ENCODE data around the gene IGLL5.

Gene IGLL5

GRCh38 chr22:22866381-22867111, 21.1 kb upstream of the IGLL5 start:
- TF ChIP-seq CTCF (IDR thresholded peaks at IDR 0.05; ENCODE audit: low read depth, low read length, missing control alignments): no peak

GRCh38 chr22:22867996-22868715, 19.5 kb upstream of the IGLL5 start:
- H3K36me3 ChIP-seq (replicated peaks): no peaks in the 10 kb centered on the region
- H3K4me3 ChIP-seq (ENCODE audit: low read depth, low read length): no peak overlapping the region
- no peak overlapping the region for H3K27ac ChIP-seq
- DNase-seq: no peak
- no peak for TF ChIP-seq CTCF (IDR thresholded peaks at IDR 0.05; ENCODE audit: low read depth, low read length, missing control alignments)
- H3K27me3 ChIP-seq (replicated peaks): peaks cover 45% of the 10 kb centered on the region
- in situ Hi-C loops (cut with HindIII; ENCODE audit: low pct_ligation_motif_present, low sequenced_read_pairs): no loop called here

More at GRCh38 chr22:22866381-22867111, 21.1 kb upstream of the IGLL5 start:
- no peak for DNase-seq
- in situ Hi-C loops (cut with HindIII; ENCODE audit: low pct_ligation_motif_present, low sequenced_read_pairs): no loop called here
- H3K27me3 ChIP-seq (replicated peaks): peaks cover 47% of the 10 kb centered on the region
- no peaks in the 10 kb centered on the region for H3K36me3 ChIP-seq (replicated peaks)
- no peak overlapping the region for H3K27ac ChIP-seq
- H3K4me3 ChIP-seq (ENCODE audit: low read depth, low read length): no peak overlapping the region

- no peak for DNase-seq
- Histone ChIP-seq H3K36me3 (replicated peaks) (no peaks in the 10 kb centered on the region), H3K27me3 (replicated peaks) (peaks cover 43% of the 10 kb centered on the region), H3K27ac (no peak overlapping the region), H3K4me3 (ENCODE audit: low read depth, low read length) (no peak overlapping the region)
- TF ChIP-seq CTCF (IDR thresholded peaks at IDR 0.05; ENCODE audit: low read depth, low read length, missing control alignments): no peak
- in situ Hi-C loops (cut with HindIII; ENCODE audit: low pct_ligation_motif_present, low sequenced_read_pairs): no loop called here
Observed at GRCh38 chr22:22870577-22871404, 16.8 kb upstream of the IGLL5 start.

- peaks cover 35% of the 10 kb centered on the region for H3K27me3 ChIP-seq (replicated peaks)
- DNase-seq: no peak
- H3K4me3 ChIP-seq (ENCODE audit: low read depth, low read length): no peak overlapping the region
- no peak for TF ChIP-seq CTCF (IDR thresholded peaks at IDR 0.05; ENCODE audit: low read depth, low read length, missing control alignments)
- no peaks in the 10 kb centered on the region for H3K36me3 ChIP-seq (replicated peaks)
- in situ Hi-C loops (cut with HindIII; ENCODE audit: low pct_ligation_motif_present, low sequenced_read_pairs): no loop called here
- H3K27ac ChIP-seq: no peak overlapping the region
Observed at GRCh38 chr22:22871536-22872278, 15.9 kb upstream of the IGLL5 start.

Measured in brain microvascular endothelial cell (primary cell).